Loucy (cell line): Measurements from ENCODE around the gene TIMM44.
A peak's percentile ranks its signal among the peaks of the same experiment; 100 is the strongest.

ENCODE experiments used
- H2AFZ ChIP-seq: fragments of 200-600 bp; sonication (generic); 2 replicates; pipeline ENCODE4 v1.6.0; 2016; ENCODE audit warnings: antibody characterized with exemption, mild to moderate bottlenecking, low read length, moderate library complexity
- H3F3A ChIP-seq: fragments of 200-600 bp; 2 replicates; pipeline ENCODE4 v1.6.0; 2016; ENCODE audit warnings: antibody characterized with exemption, low read depth, mild to moderate bottlenecking
- H3K27me3 ChIP-seq: fragments of 200-600 bp; sonication (generic); 2 replicates; pipeline ENCODE4 v1.6.1; 2014; ENCODE audit warnings: low read length, mild to moderate bottlenecking; ENCODE audit not compliant: insufficient read depth, poor library complexity, severe bottlenecking
- H3K36me3 ChIP-seq: fragments of 200-600 bp; sonication (generic); 2 replicates; pipeline ENCODE4 v1.6.1; 2016; ENCODE audit warnings: low read length; ENCODE audit not compliant: insufficient read depth
- H3K4me1 ChIP-seq: fragments of 200-600 bp; sonication (generic); 2 replicates; pipeline ENCODE4 v1.5.1; 2014; ENCODE audit warnings: low read length, mild to moderate bottlenecking; ENCODE audit not compliant: insufficient read depth, poor library complexity, severe bottlenecking
- H3K4me2 ChIP-seq: fragments of 200-600 bp; sonication (generic); 2 replicates; pipeline ENCODE4 v1.6.0; 2014; ENCODE audit warnings: antibody characterized with exemption, low read length, low read depth, mild to moderate bottlenecking; ENCODE audit not compliant: poor library complexity, severe bottlenecking
- H3K4me3 ChIP-seq: fragments of 200-600 bp; sonication (generic); 2 replicates; pipeline ENCODE4 v1.5.1; 2014; ENCODE audit warnings: low read length, mild to moderate bottlenecking, mixed read lengths; ENCODE audit not compliant: poor library complexity, severe bottlenecking
- H3K79me2 ChIP-seq: fragments of 200-600 bp; sonication (generic); 2 replicates; pipeline ENCODE4 v1.6.1; 2014; ENCODE audit warnings: low read length; ENCODE audit not compliant: insufficient read depth
- H3K9ac ChIP-seq: fragments of 200-600 bp; sonication (generic); 2 replicates; pipeline ENCODE4 v1.6.0; 2014; ENCODE audit warnings: mild to moderate bottlenecking, low read depth, low read length, moderate library complexity; ENCODE audit not compliant: poor library complexity, severe bottlenecking
- H3K9me2 ChIP-seq: fragments of 200-600 bp; sonication (generic); replicated peaks from 2 replicates; pipeline ENCODE4 v1.6.1; 2016; ENCODE audit warnings: low read depth, low read length, mixed read lengths
- H3K9me3 ChIP-seq: fragments of 200-600 bp; sonication (generic); 2 replicates; pipeline ENCODE4 v1.6.1; 2014; ENCODE audit warnings: mild to moderate bottlenecking, antibody characterized with exemption, low read length, low read depth; ENCODE audit not compliant: insufficient read depth
- H4K20me1 ChIP-seq: fragments of 200-600 bp; sonication (generic); 2 replicates; pipeline ENCODE4 v1.6.0; 2014; ENCODE audit warnings: antibody characterized with exemption, low read length, mild to moderate bottlenecking; ENCODE audit not compliant: insufficient read depth, poor library complexity, severe bottlenecking
- EZH2phosphoT487 ChIP-seq: fragments of 200-600 bp; IDR thresholded peaks from 2 replicates; pipeline ENCODE4 v1.6.1; 2018; ENCODE audit warnings: antibody characterized with exemption, mild to moderate bottlenecking, moderate library complexity, borderline replicate concordance
- TF ChIP-seq, protein P1 (sequence below): fragments of 200-600 bp; sonication (generic); conservative IDR thresholded peaks from 2 replicates; pipeline ENCODE4 v1.5.1; 2014; ENCODE audit warnings: mild to moderate bottlenecking, antibody characterized with exemption, low read length

The TIMM44 gene

DNA sequence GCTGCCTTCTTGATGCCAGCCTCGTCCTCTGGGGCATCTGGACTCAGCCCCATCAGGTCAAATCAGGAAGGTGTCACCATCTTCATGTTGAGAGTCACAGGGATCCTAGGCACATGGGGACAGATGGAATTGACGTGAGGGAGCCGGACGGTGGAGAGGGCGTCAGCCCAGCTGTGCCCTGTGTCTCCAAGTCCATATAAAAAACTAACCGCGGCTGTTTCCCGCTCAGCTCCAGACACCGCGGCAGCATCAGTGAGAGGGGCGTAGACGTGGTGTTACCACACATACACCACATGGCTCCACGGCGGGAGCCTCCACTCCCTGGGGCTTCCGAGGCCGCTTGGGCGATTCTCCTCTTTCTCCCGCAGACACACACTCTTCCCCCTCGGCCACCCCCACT is 63.6 kb downstream of the TIMM44 start:
- Histone ChIP-seq H3K9ac (no peak overlapping the region), H3K9me3 (no peaks in the 10 kb centered on the region), H3K4me2 (no peak overlapping the region), H3K36me3 (no peaks in the 10 kb centered on the region), H3K79me2 (no peaks in the 10 kb centered on the region), H4K20me1 (no peaks in the 10 kb centered on the region), H3K27me3 (no peaks in the 10 kb centered on the region), H2AFZ (no peak overlapping the region), H3K4me3 (no peak overlapping the region), H3K4me1 (peaks cover under 1% of the 10 kb centered on the region), H3K9me2 (no peaks in the 10 kb centered on the region), H3F3A (no peaks in the 10 kb centered on the region)
- no peak for TF ChIP-seq EZH2phosphoT487
- TF ChIP-seq, protein P1, sequence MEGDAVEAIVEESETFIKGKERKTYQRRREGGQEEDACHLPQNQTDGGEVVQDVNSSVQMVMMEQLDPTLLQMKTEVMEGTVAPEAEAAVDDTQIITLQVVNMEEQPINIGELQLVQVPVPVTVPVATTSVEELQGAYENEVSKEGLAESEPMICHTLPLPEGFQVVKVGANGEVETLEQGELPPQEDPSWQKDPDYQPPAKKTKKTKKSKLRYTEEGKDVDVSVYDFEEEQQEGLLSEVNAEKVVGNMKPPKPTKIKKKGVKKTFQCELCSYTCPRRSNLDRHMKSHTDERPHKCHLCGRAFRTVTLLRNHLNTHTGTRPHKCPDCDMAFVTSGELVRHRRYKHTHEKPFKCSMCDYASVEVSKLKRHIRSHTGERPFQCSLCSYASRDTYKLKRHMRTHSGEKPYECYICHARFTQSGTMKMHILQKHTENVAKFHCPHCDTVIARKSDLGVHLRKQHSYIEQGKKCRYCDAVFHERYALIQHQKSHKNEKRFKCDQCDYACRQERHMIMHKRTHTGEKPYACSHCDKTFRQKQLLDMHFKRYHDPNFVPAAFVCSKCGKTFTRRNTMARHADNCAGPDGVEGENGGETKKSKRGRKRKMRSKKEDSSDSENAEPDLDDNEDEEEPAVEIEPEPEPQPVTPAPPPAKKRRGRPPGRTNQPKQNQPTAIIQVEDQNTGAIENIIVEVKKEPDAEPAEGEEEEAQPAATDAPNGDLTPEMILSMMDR: no peak

DNA sequence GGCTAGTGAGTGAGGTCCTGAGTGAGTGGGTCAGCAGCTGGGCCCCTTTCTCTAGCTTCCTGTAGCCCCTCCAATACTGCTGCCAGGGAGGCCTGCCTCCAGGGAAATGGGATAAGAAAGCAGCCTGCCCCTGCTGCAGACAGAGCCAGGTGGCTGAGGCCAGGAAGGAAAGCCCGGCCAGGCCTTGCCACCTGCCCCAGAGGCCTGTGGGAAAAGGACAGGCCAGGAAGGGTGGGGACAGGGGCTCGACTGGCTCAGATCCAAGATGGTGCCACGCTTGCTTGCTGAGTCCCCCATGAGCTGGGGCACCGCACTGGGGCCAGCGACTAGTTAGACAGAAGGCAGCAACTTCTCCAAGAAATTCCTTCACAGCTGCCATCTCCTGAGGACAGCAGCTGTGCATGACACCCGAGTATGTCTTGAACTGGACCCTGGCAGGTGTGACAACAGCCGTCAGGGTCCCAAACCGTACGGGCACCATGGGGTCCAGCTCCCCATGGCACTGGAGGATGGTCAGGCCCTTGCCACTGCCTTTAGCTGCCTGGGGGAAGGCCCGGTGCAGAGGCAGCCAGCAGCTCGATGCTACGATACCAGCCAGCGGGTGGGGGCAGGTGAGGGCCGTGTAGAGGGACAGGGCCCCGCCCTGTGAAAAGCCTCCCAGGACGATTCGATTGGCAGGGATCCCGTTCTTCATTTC is 64.2 kb downstream of the TIMM44 start:
- H3K27me3 ChIP-seq: no peaks in the 10 kb centered on the region
- no peaks in the 10 kb centered on the region for H3K9me2 ChIP-seq
- H2AFZ ChIP-seq: peak overlapping the region; percentile 41; the same call in 1 of the 2 replicates
- H3K9me3 ChIP-seq: no peaks in the 10 kb centered on the region
- no peak for TF ChIP-seq EZH2phosphoT487
- TF ChIP-seq, protein P1: no peak
- H3F3A ChIP-seq: no peaks in the 10 kb centered on the region
- H3K9ac ChIP-seq: no peak overlapping the region
- H3K4me3 ChIP-seq: no peak overlapping the region
- peaks cover 5% of the 10 kb centered on the region for H3K4me1 ChIP-seq
- no peaks in the 10 kb centered on the region for H4K20me1 ChIP-seq
- H3K4me2 ChIP-seq: no peak overlapping the region
- H3K79me2 ChIP-seq: no peaks in the 10 kb centered on the region
- H3K36me3 ChIP-seq: no peaks in the 10 kb centered on the region

DNA sequence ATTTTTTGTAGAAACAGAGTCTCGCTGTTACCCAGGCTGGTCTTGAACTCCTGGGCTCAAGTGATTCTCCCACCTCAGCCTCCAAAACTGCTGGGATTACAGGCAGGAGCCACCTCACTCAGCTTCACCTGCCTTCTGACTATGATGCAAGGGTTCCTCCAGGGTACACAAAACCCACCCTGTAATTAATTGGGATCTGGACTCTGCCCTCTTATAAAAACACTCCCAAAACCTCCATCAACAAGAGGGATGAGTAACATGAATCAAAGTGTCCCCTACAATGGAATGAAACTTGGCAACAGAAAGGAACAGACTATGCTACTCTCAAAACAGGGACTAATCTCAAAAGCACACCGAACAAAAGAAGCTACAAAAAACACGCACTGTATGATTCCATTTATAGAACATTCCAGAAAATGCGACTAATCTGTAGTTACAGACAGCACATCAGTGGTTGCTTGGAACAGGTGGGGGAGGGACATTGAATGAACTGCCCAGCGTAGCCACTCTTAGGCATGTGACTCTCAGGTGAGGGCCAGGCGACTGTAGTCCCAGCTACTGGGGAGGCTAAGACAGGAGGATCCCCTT is 66.1 kb downstream of the TIMM44 start:
- Histone ChIP-seq H3K79me2 (no peaks in the 10 kb centered on the region), H2AFZ (no peak overlapping the region), H3K27me3 (no peaks in the 10 kb centered on the region), H4K20me1 (no peaks in the 10 kb centered on the region), H3K9me3 (no peaks in the 10 kb centered on the region), H3F3A (no peaks in the 10 kb centered on the region), H3K9ac (no peak overlapping the region), H3K36me3 (no peaks in the 10 kb centered on the region), H3K4me2 (no peak overlapping the region), H3K4me1 (peaks cover 5% of the 10 kb centered on the region), H3K9me2 (no peaks in the 10 kb centered on the region), H3K4me3 (no peak overlapping the region)
- TF ChIP-seq EZH2phosphoT487: no peak
- TF ChIP-seq, protein P1: no peak
